HepG2 (cell line): Measurements from ENCODE around the gene PERCC1. TPM values are rescaled to one million over a fixed set of nuclear protein-coding genes. Genes with fewer than 3 reads are reported as not detected.

Experiments
- ARNT2 ChIP-seq: sonication (generic); formaldehyde crosslinking; IDR thresholded peaks from 2 replicates; pipeline ENCODE4 v1.8.0; 2022; ENCODE audit warnings: mild to moderate bottlenecking, low read depth, missing genetic modification reagents, moderate library complexity
- ELF3 ChIP-seq: IDR thresholded peaks from 2 replicates; pipeline ENCODE4 v1.6.1; 2016; ENCODE audit warnings: missing genetic modification reagents, missing compliant biosample characterization
- EP300 ChIP-seq, 3 experiments: sonication (generic) in 1 of 3; formaldehyde crosslinking in 1 of 3; IDR thresholded peaks; 2 replicates each; pipeline versions ENCODE4 v1.5.1 to v1.6.1; 2011 to 2020; ENCODE audit warnings: low read depth in 2 of 3, low read length in 2 of 3, borderline replicate concordance in 1 of 3, improper control_type of control experiment in 1 of 3, mild to moderate bottlenecking in 1 of 3, missing genetic modification reagents in 1 of 3, moderate library complexity in 1 of 3
- GABPA ChIP-seq, 2 experiments: IDR thresholded peaks; 2 replicates each; pipeline ENCODE4 v1.6.1; 2011 to 2016; ENCODE audit warnings: low read depth in 2 of 2, low read length in 1 of 2, missing biosample characterization in 1 of 2, missing genetic modification characterization in 1 of 2
- HDAC1 ChIP-seq: sonication (generic); formaldehyde crosslinking; IDR thresholded peaks from 2 replicates; pipeline ENCODE4 v1.5.1; 2020; ENCODE audit warnings: mild to moderate bottlenecking, missing genetic modification reagents
- HNF4A ChIP-seq: sonication (generic); formaldehyde crosslinking; IDR thresholded peaks from 2 replicates; pipeline ENCODE4 v1.4.0; 2020; ENCODE audit warnings: missing genetic modification reagents
- ISL2 ChIP-seq: sonication (generic); formaldehyde crosslinking; IDR thresholded peaks from 2 replicates; pipeline ENCODE4 v1.5.0; 2020; ENCODE audit warnings: missing genetic modification reagents
- KLF12 ChIP-seq: sonication (generic); formaldehyde crosslinking; IDR thresholded peaks from 2 replicates; pipeline ENCODE4 v1.4.0; 2020; ENCODE audit warnings: missing genetic modification reagents, borderline replicate concordance
- LCORL ChIP-seq, 2 experiments: fragments of 450-650 bp in 1 of 2; sonication (generic) in 1 of 2; formaldehyde crosslinking in 1 of 2; IDR thresholded peaks; 2 replicates each; pipeline versions ENCODE4 v1.5.0 to v1.6.1; 2017 to 2020; ENCODE audit warnings: antibody characterized with exemption in 1 of 2, missing genetic modification reagents in 1 of 2
- MAX ChIP-seq: IDR thresholded peaks from 2 replicates; pipeline ENCODE4 v1.6.1; 2012; ENCODE audit warnings: inconsistent platforms
- MYNN ChIP-seq: sonication (generic); formaldehyde crosslinking; IDR thresholded peaks from 2 replicates; pipeline ENCODE4 v1.4.0; 2020; ENCODE audit warnings: mild to moderate bottlenecking, low read depth, missing genetic modification reagents
- NFYB ChIP-seq: sonication (generic); formaldehyde crosslinking; IDR thresholded peaks from 2 replicates; pipeline ENCODE4 v1.4.0; 2020; ENCODE audit warnings: missing genetic modification reagents
- NR2F6 ChIP-seq, 2 experiments: IDR thresholded peaks; 2 replicates each; pipeline ENCODE4 v1.6.1; 2016; ENCODE audit warnings: antibody characterized with exemption in 1 of 2, mild to moderate bottlenecking in 1 of 2
- SALL1 ChIP-seq: sonication (generic); formaldehyde crosslinking; IDR thresholded peaks from 2 replicates; pipeline ENCODE4 v1.8.0; 2022; ENCODE audit warnings: mild to moderate bottlenecking, missing genetic modification reagents
- SRF ChIP-seq: IDR thresholded peaks from 2 replicates; pipeline ENCODE4 v1.6.1; 2011; ENCODE audit warnings: mild to moderate bottlenecking, low read depth, low read length, moderate library complexity
- TCF7 ChIP-seq: sonication (generic); IDR thresholded peaks from 2 replicates; pipeline ENCODE4 v1.6.1; 2016; ENCODE audit warnings: antibody characterized with exemption, low read depth
- TFE3 ChIP-seq: IDR thresholded peaks from 2 replicates; pipeline ENCODE4 v1.6.1; 2016
- TOE1 ChIP-seq: sonication (generic); formaldehyde crosslinking; IDR thresholded peaks from 2 replicates; pipeline ENCODE4 v1.4.0; 2020; ENCODE audit warnings: mild to moderate bottlenecking, missing genetic modification reagents
- ZNF431 ChIP-seq: sonication (generic); formaldehyde crosslinking; IDR thresholded peaks from 2 replicates; pipeline ENCODE4 v1.9.0; 2022; ENCODE audit warnings: missing genetic modification reagents, low read depth, mild to moderate bottlenecking, borderline replicate concordance
- ZNF768 ChIP-seq: sonication (generic); formaldehyde crosslinking; IDR thresholded peaks from 2 replicates; pipeline ENCODE4 v1.4.0; 2020; ENCODE audit warnings: missing genetic modification reagents
- ZNF770 ChIP-seq: sonication (generic); formaldehyde crosslinking; IDR thresholded peaks from 2 replicates; pipeline ENCODE4 v1.5.0; 2020; ENCODE audit warnings: mild to moderate bottlenecking, missing genetic modification reagents
- polyA plus RNA-seq, 8 experiments: library from polyadenylated mRNA; depleted of rRNA in 3 of 8; stranded (reverse) in 7 of 8; unstranded in 1 of 8; fragments of >200 nt; fragmentation: Illumina TruSeq in 4 of 8; extraction: Trizol in 4 of 8; gene quantifications; 2 replicates each; pipeline versions ENCODE4 v1.2.1 to v1.2.3, GENCODE V29; 2011 to 2016; ENCODE audit warnings: low read depth in 4 of 8, missing spikeins in 1 of 8, mixed read lengths in 1 of 8; ENCODE audit not compliant: insufficient read depth in 1 of 8
- total RNA-seq, 5 experiments: library from RNA; depleted of rRNA; stranded (reverse); fragments of >200 nt; fragmentation: Illumina TruSeq; extraction: Trizol; gene quantifications; 2 replicates each; pipeline ENCODE4 v1.2.3, GENCODE V29; 2016; ENCODE audit warnings: low read depth in 1 of 5
- TF ChIP-seq, protein P1 (sequence below): IDR thresholded peaks from 2 replicates; pipeline ENCODE4 v1.4.0; 2020; ENCODE audit warnings: mild to moderate bottlenecking, missing genetic modification reagents

The PERCC1 gene
- total and polyA plus RNA-seq, 2 of the 13 experiments (the other 11 are each of a cell fraction or from before 2014, with no cell fraction given), result 0.15 TPM; not detected in 1

DNA sequence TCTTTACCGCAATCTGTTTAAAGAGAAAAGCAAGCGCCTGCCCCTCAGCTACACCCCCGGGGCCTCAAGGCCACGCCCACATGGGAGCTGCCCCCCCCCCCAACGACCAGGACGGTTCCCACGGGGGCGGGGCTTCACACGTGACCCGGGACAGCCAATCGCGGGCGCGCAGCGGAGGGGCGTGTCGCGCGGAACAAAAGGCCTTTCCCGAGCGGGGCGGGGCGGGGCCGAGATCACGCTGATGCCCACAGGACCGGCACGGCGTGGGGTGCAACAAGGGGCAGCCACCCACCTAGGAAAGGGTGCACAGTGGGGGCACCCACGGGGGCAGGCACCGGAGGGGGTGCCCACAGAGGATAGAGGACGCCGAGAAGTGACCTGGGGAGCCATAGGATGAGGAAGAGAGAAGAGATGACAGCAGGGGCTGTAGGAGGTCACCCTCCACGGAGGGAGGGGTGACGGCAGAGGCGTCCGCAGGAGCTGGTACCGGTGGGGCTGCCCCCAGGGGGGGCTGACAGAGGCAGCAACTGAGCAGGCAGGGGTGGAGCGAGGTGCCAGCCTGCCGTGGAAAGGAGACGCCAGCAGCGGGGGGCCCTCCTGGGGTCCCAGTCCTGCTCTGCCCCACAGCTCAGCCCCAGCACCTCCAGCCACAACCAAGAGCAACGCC lies 22.6 kb upstream of the PERCC1 start (continued):
- peak; percentile 60; the same call in 1 of the 2 replicates for TF ChIP-seq SALL1 (CRISPR knock-in tag)
- TF ChIP-seq KLF12, result peak; percentile 74; the same call in 1 of the 2 replicates
- no peak for TF ChIP-seq TCF7
- TF ChIP-seq ISL2, result peak; percentile 42; the same call in 1 of the 2 replicates
- TF ChIP-seq EP300 (IDR thresholded peaks at IDR 0.05; ENCODE audit: low read depth in 2 of 2, low read length in 2 of 2), result 0 out of 4 replicates have a peak, but pooled peaks of 1 of the 2 experiments have one; percentile 21
- no peak for TF ChIP-seq EP300 (CRISPR knock-in tag; IDR thresholded peaks at IDR 0.05; ENCODE audit: borderline replicate concordance)
- TF ChIP-seq, protein P1, sequence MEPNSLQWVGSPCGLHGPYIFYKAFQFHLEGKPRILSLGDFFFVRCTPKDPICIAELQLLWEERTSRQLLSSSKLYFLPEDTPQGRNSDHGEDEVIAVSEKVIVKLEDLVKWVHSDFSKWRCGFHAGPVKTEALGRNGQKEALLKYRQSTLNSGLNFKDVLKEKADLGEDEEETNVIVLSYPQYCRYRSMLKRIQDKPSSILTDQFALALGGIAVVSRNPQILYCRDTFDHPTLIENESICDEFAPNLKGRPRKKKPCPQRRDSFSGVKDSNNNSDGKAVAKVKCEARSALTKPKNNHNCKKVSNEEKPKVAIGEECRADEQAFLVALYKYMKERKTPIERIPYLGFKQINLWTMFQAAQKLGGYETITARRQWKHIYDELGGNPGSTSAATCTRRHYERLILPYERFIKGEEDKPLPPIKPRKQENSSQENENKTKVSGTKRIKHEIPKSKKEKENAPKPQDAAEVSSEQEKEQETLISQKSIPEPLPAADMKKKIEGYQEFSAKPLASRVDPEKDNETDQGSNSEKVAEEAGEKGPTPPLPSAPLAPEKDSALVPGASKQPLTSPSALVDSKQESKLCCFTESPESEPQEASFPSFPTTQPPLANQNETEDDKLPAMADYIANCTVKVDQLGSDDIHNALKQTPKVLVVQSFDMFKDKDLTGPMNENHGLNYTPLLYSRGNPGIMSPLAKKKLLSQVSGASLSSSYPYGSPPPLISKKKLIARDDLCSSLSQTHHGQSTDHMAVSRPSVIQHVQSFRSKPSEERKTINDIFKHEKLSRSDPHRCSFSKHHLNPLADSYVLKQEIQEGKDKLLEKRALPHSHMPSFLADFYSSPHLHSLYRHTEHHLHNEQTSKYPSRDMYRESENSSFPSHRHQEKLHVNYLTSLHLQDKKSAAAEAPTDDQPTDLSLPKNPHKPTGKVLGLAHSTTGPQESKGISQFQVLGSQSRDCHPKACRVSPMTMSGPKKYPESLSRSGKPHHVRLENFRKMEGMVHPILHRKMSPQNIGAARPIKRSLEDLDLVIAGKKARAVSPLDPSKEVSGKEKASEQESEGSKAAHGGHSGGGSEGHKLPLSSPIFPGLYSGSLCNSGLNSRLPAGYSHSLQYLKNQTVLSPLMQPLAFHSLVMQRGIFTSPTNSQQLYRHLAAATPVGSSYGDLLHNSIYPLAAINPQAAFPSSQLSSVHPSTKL, result no peak
- TF ChIP-seq ZNF770 (CRISPR knock-in tag), result peak; percentile 72; the same call in 1 of the 2 replicates
- no peak for TF ChIP-seq NR2F6 (IDR thresholded peaks at IDR 0.05)
- TF ChIP-seq NR2F6 (CRISPR knock-in tag; IDR thresholded peaks at IDR 0.05), result no peak
- TF ChIP-seq ZNF431, result no peak
- TF ChIP-seq ARNT2 (CRISPR knock-in tag), result no peak
- 0 out of 2 replicates have a peak, but pooled peaks have one; percentile 16 for TF ChIP-seq HNF4A
- 0 out of 2 replicates have a peak, but pooled peaks have one; percentile 12 for TF ChIP-seq ELF3 (CRISPR knock-in tag)
- TF ChIP-seq SRF, result no peak
- TF ChIP-seq NFYB (CRISPR knock-in tag), result peak; percentile 84
- TF ChIP-seq MYNN (CRISPR knock-in tag), result no peak
- no peak for TF ChIP-seq GABPA (IDR thresholded peaks at IDR 0.05; ENCODE audit: low read depth, low read length)
- 0 out of 2 replicates have a peak, but pooled peaks have one; percentile 41 for TF ChIP-seq GABPA (CRISPR knock-in tag; IDR thresholded peaks at IDR 0.05; ENCODE audit: low read depth)
- peak; percentile 67; the same call in 1 of the 2 replicates for TF ChIP-seq HDAC1 (CRISPR knock-in tag)
- TF ChIP-seq TFE3 (CRISPR knock-in tag), result no peak
- peak; percentile 28; the same call in 1 of the 2 replicates for TF ChIP-seq MAX
- no peak for TF ChIP-seq LCORL (IDR thresholded peaks at IDR 0.05)
- TF ChIP-seq LCORL (CRISPR knock-in tag; IDR thresholded peaks at IDR 0.05), result peak; percentile 24; the same call in 1 of the 2 replicates
- TF ChIP-seq TOE1, result no peak
- no peak for TF ChIP-seq ZNF768 (CRISPR knock-in tag)
